NB4 (cell line): ENCODE measurements around the gene TBC1D22A.

Experiments used
- MYC ChIP-seq: IDR thresholded peaks from 2 replicates; pipeline ENCODE4 v1.6.1; 2011; ENCODE audit warnings: low read depth, low read length
- POLR2A ChIP-seq: IDR thresholded peaks from 2 replicates; pipeline ENCODE4 v1.6.1; 2011; ENCODE audit warnings: mild to moderate bottlenecking; ENCODE audit not compliant: insufficient read length; ENCODE audit errors: extremely low read depth
- TF ChIP-seq, protein P1 (sequence below): IDR thresholded peaks from one replicate; pipeline ENCODE4 v1.5.1; 2012; ENCODE audit warnings: low read depth, low read length
- TF ChIP-seq, protein P2 (sequence below): IDR thresholded peaks from 2 replicates; pipeline ENCODE4 v1.6.1; 2011; ENCODE audit warnings: low read depth, low read length

DNA sequence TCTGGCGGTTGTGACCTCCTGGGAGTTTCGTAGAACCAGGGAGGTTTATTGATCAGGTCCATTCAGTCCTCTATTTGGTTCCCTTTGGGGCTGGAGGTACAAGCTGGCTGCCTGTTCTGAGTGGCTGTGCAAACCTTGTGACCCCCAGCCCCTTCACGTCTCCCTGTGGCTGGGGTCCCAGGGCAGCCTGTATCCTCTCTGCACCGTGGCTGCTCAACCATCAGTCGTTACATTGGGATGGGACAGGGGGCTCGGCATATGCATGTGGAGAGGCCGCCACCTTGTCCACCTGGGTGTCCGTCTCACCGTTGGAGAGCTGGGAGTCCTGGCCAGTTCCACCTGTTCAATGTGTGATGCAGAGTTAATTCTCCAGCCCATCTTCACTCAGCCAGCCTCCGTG, 195.7 kb downstream of the TBC1D22A start:
- TF ChIP-seq, protein P1, sequence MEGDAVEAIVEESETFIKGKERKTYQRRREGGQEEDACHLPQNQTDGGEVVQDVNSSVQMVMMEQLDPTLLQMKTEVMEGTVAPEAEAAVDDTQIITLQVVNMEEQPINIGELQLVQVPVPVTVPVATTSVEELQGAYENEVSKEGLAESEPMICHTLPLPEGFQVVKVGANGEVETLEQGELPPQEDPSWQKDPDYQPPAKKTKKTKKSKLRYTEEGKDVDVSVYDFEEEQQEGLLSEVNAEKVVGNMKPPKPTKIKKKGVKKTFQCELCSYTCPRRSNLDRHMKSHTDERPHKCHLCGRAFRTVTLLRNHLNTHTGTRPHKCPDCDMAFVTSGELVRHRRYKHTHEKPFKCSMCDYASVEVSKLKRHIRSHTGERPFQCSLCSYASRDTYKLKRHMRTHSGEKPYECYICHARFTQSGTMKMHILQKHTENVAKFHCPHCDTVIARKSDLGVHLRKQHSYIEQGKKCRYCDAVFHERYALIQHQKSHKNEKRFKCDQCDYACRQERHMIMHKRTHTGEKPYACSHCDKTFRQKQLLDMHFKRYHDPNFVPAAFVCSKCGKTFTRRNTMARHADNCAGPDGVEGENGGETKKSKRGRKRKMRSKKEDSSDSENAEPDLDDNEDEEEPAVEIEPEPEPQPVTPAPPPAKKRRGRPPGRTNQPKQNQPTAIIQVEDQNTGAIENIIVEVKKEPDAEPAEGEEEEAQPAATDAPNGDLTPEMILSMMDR = no peak
- TF ChIP-seq POLR2A (no peak), MYC (no peak)
- TF ChIP-seq, protein P2, sequence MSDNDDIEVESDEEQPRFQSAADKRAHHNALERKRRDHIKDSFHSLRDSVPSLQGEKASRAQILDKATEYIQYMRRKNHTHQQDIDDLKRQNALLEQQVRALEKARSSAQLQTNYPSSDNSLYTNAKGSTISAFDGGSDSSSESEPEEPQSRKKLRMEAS = no peak
